Left forelimb (tissue), 1 donor: ENCODE measurements around the gene BICC1.

Source experiments
- DNase-seq: peaks from one replicate; pipeline ENCODE4 v3.0.0-alpha.2; 2018; ENCODE audit warnings: low spot score

BICC1 gene

DNA sequence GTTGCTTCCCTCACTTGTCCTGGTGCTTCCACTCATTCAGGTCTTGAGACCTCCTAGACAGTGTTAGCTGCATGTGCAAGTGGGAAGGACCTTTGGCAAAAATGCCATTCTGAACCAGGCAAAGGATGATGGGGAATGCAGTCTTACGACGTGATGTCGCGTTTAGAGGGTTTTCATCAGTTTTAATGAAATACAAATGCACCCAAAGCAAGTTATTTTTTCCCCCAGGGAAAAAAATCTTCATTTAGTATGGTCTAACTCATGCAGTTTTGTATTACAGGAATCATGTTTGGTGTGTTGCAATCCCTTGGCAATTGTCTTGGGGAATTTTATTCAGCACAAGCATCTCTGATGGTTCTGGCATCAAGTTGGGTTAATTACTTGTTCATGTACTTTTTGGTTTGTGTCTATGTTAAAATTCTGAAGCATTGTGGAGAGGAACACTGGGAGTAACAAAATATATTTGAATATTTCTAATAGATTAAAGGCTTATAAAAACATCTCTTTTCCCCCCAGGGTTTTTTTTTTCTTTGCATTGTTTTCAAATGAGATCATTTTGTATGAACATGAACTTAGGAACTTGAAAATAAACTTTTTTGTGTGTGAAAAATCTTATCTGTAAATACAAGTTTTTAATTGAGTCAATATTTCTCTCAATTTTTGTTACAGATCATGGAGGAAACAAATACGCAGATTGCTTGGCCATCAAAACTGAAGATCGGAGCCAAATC, 188.9 kb downstream of the BICC1 start:
- no peak for DNase-seq

DNA sequence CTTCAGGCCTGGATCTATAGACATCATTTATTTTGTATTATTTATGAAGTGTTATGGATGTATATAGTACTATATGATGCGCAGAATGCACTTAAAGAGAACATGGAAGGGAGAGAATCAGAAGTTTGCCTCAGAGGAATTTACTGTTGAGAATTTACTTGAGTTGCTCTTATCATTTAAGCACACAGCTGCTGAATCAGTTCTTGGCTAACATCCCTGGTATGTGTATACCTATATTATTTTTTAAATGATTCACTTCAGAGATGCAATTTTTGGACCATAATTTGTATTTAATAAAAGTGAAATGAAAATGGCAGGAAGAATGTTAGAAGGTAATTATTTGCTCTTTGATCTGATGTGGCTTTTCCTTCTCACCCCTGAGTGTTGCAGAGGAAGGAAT, 191.6 kb downstream of the BICC1 start:
- no peak for DNase-seq

DNA sequence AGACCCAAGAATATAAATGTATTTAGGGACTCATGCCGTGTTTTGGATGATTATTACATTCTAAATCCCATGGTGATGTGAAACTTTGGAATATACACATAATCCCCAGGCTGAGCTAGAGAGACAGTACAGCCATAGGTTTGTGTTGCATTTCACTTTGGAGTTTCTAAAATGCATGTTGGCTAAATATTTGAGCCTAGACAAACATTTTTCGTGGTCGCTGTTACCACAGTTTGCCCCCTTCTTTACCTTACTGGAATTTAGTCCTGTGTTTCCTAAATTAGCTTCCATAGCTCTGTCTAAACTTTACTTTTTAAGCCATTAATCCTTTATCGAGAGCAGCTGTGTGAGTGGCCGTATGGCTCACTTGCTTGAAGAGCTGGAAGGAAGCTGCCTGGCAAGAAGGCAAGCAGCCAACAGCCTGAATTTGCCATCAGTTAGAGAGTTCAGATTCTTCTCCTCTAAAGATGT, 192.0 kb downstream of the BICC1 start:
- no peak for DNase-seq

DNA sequence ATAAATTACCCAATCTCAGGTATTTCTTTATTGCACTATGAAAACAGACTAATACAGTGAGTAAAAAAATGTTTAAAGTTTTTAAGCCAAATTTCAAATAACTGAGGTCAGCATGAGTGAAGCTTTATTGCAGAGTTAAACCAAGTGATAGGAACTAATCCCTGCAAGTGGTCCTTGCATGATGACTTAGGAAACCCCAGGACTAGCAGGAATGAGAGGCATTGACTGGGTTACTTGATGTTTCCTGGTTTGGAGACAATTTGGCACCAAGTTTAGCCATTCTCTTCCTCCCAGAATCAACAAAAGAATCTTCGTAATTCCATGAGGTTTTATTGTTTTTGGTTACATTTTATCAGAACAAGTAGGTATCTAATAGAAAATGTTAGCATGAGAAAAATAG, 194.2 kb downstream of the BICC1 start:
- no peak for DNase-seq

DNA sequence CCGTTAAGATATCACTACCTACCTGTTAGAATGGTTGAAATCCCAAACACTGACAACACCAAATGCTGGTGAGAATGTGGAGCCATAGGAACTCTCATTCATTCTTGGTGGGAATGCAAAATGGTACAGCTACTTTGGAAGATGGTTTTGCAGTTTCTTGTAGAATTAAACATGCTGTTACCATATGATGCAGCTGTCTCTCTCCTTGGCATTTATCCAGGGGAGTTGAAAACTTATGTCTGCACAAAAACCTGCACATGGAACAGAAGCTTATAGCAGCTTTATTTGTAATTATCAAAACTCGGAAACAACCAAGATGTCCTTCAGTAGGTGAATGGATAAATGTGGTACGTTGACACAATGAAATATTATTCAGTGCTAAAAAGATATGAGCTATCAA, 199.5 kb downstream of the BICC1 start:
- no peak for DNase-seq

DNA sequence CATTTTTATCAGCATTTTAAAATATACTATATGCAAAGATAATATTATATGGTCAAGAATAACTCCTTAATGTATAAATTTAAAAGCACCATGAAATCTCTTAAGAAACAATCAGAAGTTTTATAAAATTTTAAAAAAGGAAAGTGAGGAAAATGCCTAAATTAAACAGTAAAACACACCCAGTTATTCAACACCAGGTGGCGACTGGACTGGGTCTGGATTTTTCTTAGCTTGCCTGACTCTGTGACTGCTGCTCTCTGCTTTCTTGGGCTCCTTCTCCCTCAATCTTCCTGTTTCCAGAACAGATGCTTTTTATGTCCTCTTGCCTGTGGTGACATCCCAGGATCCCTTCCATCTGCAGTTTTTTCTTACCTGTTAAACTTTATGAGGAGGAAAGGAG, 200.3 kb downstream of the BICC1 start:
- DNase-seq, result no peak

DNA sequence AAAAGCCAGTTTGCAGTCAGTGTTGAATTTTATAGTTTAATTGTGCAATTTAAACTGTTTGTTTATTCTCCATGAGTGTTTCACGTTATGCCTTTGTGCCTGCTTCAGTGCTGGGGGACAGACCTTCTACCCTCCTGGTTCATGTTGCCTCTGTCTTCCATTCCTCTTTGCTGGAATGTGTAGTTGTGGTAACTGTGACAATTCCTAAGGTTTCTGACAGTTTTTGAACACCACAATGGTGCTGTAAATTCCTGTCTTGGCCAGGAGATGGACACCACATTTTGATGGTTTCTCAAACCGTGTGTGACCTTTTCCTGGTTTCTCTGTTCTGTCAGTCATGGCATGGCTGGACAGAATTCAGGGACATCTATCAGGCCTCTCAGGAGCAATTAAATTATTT, 201.7 kb downstream of the BICC1 start:
- no peak for DNase-seq

DNA sequence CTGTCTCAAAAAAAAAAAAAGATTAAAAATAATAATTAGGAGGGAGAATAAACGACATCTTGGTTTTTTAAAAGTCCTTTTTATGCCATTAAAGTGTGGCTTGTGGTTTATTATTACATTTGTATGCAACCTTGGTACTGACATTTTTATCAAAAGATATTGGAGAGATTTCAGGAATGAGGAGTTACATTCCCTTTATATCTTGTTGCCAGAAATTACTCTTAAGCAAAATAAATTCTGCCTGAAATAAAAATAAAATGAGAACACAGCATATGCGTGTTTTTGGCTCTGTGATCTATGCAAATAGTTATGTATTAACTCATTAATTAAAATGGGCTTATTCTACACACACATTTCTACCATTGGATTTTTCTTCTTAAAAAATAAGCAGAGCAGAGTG, 202.4 kb downstream of the BICC1 start:
- DNase-seq, result no peak

DNA sequence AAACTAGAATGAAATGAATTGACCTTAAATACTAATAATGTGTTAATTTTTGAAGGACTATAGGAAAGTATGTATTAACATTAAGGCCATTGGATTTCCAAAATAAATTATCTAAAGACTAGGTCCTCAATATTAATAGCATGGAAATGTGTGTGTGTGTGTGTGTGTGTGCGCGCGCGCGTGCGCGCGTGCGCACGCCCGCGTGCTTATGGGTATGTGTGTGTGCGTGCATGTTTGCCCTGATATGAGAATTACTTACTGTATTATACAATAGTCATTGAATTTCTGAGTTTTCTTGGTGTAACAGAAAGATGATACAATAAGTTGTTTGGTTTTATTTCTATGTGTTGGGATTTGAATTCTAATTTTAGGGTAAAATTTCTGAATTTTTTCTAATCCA, 205.9 kb downstream of the BICC1 start:
- no peak for DNase-seq

DNA sequence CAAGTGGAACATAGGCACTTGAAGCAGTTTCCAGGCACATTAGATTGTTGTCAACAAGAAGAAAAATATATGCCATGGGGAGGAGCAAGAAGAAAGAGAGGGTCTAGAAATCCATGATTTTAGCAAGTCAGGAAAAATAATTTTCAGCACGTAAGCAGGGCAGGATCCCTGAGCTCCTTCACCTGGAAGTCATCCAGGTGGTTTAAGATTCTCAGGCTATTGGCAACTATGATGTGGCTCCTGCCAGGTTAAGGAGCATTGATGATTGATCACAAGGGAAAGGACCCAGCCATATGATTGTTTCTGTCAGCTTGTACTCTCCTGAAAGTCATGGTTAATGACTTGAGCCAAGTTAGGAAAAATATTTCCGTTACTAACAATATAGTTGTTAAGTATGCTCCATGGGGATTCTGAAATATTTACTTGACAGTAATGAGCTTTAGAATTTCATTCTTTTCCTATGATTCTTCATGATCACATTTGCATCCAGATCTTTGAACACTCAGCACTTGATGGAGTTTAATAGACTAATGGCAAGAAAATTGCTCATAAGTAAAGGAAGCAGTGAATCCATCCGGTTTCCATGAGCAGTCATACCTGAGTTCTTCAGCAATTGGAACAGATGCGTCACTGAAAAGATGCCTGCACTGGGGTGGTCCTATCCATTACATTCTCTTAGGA, 209.1 kb downstream of the BICC1 start:
- no peak for DNase-seq

DNA sequence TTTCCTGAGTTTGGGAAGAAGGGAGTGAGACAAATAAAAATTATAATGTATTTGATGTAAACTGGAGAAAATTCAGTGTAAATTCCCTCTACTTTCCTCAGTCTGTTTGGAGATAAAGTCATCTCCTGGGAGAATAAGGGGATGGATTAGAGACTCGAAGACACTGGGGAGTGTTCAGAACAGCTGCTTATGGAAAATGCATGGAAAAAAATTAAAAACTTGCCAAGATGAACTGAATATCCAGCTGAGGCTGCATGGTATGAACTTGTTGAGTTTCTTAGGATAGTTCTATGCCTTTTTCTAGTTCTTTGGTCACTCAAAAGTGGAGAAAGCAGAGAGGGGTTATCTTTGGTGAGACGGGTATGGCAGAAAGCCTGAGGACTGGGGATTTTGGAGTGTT, 210.5 kb downstream of the BICC1 start:
- no peak for DNase-seq

DNA sequence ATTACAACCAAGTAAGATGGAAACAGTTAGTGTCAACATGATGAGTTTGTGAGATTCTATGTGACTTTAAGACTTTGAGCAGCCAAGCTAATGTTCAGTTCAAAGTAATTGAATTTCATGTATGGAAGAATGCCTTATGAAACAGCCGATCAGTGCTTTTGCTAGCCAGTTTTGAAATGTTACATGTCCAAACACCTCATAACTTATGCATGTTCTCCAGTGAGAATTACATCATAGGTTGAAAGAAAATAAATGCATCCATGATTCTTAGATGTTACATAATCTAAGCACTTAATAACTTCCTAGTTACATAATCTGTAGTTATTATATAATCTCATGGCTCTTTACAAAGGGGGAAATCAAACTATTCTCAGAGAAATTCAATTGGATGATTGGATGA, 211.3 kb downstream of the BICC1 start:
- DNase-seq, result no peak

DNA sequence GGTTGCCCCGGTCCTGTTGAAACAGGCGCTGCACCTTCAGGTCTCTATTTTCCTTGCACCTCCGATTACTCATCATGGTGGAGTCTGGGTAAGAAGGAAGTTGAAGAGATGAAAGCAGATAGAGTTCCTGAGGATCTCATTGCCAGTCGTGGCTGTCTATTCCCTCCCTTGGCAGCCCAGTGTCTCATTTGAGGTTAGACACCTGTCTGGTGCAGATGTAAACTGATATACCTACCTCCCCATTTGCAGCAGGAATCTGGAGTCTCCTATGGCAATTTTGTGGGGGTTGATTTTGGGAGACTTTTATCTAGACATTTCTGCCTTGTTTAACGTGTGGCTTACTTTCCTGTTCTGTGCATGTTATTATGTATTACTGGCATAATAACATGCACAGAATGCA, 212.1 kb downstream of the BICC1 start:
- DNase-seq, result no peak

DNA sequence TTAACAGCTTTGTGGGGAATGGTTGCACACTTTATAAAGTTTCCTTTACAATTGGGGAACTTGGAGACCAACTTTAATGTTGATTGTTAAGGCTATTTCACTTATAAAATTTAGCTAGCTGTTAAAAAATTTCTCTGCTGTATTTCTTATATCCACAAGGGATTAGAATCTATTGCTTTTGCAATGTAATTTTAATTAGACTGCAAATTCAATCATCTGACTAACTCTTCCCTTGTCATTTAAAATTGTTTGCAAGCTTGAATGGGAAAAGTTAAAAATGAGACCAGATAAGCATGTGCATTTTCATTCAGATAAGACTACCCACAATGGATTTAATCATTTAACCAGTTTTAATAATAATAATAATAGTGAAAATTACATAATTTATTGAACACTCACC, 213.2 kb downstream of the BICC1 start:
- DNase-seq, result no peak

DNA sequence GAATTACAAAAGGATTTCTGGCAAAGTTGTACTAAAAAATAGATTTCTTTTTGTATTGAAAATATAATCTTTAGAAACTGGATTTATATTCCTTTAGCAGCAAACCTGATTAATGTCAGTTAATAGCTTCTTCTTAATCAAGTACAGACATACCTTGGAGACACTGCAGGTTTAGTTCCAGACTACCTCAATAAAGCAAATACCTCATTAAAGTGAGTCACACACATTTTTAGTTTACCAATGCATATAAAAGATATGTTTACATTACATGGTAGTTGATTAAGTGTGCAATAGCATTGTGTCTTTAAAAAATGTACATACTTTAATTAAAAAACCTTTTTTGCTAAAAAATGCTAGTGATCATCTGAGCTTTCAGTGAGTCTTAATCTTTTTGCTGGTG, 215.0 kb downstream of the BICC1 start:
- DNase-seq, result no peak

DNA sequence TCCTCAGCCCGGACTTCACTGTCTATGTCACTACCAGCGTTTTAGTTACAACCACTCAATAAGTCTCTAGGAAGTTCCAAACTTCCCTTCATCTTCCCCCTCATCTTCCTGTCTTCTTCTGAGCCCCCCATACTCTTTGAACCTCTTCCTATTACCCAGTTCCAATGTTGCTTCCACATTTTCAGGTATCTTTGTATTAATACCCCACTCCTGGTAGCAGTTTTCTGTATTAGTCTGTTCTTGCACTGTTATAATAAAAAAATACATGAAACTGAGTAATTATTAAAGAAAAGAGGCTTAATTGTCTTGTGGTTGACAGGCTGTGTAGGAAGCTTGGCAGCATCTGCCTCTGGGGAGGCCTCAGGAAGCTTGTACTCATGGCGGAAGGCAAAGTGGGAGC, 218.6 kb downstream of the BICC1 start:
- no peak for DNase-seq

DNA sequence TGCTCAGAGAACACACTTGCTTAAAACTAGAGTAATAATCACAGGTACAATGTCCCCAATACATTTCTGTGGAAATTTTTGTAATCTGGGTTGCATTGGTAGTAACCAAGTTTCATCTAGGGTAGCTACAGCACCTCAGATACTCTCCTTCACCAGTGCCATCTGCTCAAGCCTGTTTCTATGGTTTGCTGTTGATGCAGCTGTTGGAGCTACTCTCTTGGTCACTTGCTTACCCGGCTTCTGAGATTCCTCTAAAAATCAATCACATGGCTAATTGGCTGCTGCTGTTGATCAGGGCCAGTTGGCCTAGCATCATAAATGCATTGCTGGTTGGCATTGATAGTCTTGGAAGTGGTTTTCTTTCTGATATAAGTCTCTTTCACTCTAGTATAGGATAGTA, 220.8 kb downstream of the BICC1 start:
- DNase-seq, result no peak

DNA sequence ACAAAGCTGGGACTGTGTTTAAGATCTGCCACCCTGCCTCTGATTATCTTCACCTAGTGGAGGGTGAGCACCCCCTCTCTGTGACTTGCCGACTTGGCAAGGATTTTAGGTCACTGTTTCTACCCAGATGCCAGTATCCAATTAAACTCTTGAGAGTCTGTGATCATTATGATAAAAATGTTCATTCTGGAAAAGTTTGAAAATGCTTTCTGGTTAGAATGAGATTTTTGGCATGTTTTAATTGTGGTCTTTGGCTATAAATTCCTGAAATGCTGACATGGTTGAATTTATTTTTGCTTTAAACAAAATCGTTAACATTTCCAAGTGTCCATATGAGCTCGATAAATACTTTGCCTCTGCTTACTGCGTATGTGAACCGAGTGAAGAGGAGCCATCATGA, 221.4 kb downstream of the BICC1 start:
- DNase-seq, result no peak

DNA sequence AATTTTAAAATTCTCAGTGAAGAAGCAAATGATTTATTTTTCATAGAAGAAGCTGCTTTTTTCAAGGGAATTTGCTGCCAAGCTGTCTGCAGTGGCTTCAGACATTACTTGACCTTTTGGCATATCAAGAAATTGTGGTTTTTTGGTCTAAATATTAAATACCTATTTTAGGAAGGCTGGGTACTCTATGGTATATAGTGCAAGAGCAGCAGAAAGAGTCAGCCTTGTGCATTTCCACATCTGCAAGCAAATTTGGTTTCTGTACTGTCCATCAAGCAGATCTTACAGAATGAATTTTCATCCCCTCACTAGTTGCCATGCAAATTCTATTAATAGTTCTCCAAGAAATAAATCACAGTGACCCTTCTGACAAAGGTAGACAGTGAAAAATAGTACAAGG, 222.0 kb downstream of the BICC1 start:
- DNase-seq, result no peak

DNA sequence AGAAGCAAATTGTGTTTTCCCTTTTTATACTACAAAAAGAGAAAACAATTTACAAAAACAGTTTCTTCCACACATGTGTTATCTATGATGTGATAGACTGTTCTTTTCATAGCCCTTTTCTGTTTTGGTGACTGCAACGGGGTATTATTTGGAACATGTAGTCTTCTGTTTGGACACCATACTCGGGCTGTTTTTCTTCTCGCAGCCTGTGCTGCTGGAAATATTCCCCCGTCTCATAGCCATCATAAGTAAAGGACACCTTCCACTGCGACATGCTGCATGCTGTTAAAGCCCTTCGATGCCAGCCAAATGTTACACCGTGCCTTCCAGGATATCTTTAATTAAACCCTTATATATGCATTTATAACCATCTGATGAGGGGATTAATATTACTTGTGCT, 222.4 kb downstream of the BICC1 start:
- DNase-seq, result no peak

DNA sequence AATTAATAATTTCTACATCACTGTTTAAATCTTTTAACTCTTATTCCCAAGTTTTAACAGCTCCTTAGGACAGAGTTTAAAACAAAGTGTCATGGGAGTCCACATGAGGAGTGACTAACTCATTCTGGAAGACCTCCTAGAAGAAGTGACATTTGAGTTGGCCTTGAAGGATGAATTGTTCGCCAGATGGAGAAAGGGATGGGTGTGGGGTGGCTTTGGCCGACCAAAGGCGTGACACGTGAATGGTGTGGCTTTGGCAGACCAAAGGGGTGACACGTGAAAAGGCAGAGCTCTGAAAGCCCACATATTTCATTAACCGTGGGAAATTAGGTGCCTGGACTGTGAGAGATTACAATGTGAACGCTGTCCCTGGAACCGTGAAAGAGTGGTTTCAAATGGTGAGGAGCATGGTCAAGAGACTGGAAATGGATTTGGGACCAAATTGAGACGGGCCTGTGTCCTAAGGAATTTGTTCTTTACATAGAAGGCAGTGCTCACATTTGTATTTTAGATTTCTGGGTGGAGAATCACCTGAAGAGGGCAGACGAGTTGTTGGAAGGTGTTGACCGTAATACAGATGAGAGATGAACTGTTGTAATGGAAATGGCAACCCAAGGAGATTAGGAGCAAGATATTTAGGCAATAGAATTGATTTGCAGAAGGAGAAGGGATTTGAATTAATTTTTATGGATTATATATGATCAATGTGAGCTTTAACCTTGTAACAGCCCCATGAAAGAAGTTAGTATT, 228.1 kb downstream of the BICC1 start:
- DNase-seq, result no peak

DNA sequence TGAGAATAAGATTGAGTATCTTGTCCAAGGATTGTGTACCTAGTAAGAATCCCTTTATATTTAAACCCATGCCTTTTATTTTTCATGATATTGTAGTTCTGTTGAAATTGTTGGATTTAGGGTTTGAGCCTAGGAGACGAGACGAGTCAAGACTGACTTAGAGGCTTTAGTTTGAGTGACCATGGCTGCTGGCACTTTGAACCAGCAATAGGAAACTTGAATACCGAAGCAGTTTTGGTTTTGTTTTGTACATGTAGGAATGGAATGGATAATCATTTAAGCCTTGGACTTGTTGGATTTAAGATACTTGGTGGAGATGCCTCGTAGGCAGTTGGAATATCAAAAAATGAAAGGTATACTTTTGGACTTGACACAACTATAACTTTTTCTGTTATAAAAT, 229.0 kb downstream of the BICC1 start:
- no peak for DNase-seq

DNA sequence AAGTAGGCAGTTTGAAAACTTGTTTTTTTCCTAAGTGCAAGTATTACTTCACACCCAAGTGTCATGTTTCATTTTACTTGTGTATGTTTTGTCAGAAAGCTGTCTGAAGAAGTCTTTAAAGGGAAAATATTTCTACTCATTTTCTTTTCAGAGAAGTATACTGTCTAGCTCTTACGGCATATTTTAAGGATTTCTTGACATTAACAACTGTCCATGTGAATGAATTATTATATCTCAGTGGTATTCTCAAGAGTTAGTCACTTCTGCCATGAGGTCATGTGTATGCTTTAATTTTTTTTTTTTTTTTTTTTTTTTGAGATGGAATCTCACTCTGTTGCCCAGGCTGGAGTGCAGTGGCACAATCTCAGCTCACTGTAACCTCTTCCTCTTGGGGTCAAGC, 229.5 kb downstream of the BICC1 start:
- DNase-seq, result no peak
